Endodermal cell (in vitro differentiated cells): ENCODE measurements around the gene EPHB1. TPM values are rescaled to one million over a fixed set of nuclear protein-coding genes. Genes with fewer than 3 reads are reported as not detected.

Experiments used
- DNase-seq: peaks from one replicate; pipeline ENCODE4 v3.0.0-alpha.2; 2017
- H3K27ac ChIP-seq: 2 replicates; pipeline ENCODE4 v1.5.1; 2013; ENCODE audit warnings: mild to moderate bottlenecking, low read depth, low read length, moderate library complexity
- H3K27me3 ChIP-seq: 2 replicates; pipeline ENCODE4 v1.6.1; 2013; ENCODE audit warnings: mild to moderate bottlenecking, low read length, moderate library complexity; ENCODE audit not compliant: insufficient read depth, control insufficient read depth, poor library complexity, severe bottlenecking
- H3K36me3 ChIP-seq: 2 replicates; pipeline ENCODE4 v1.7.0; 2013; ENCODE audit warnings: mild to moderate bottlenecking, low read length, moderate library complexity; ENCODE audit not compliant: control insufficient read depth, insufficient read depth
- H3K4me1 ChIP-seq: one replicate; pipeline ENCODE4 v1.7.0; 2013; ENCODE audit warnings: low read length; ENCODE audit not compliant: control insufficient read depth, insufficient read depth
- H3K4me3 ChIP-seq: 2 replicates; pipeline ENCODE4 v1.5.1; 2013; ENCODE audit warnings: mild to moderate bottlenecking, low read length, moderate library complexity
- H3K9ac ChIP-seq: 2 replicates; pipeline ENCODE4 v1.6.1; 2013; ENCODE audit warnings: mild to moderate bottlenecking, low read length, moderate library complexity; ENCODE audit not compliant: poor library complexity, severe bottlenecking; ENCODE audit errors: extremely low read depth
- H3K9me3 ChIP-seq: 2 replicates; pipeline ENCODE4 v1.6.1; 2013; ENCODE audit warnings: mild to moderate bottlenecking, low read length, moderate library complexity; ENCODE audit not compliant: control insufficient read depth
- H3K27ac Mint-ChIP-seq: 2 replicates; pipeline ENCODE4 v1.8.0; 2020; ENCODE audit warnings: mixed read lengths
- H3K27me3 Mint-ChIP-seq: 2 replicates; pipeline ENCODE4 v1.8.0; 2021; ENCODE audit warnings: mild to moderate bottlenecking, mixed read lengths; ENCODE audit not compliant: insufficient read depth
- H3K36me3 Mint-ChIP-seq: 2 replicates; pipeline ENCODE4 v1.8.0; 2020; ENCODE audit warnings: low read depth, mixed read lengths
- H3K4me1 Mint-ChIP-seq: 2 replicates; pipeline ENCODE4 v1.8.0; 2020; ENCODE audit warnings: mixed read lengths
- H3K4me3 Mint-ChIP-seq: 2 replicates; pipeline ENCODE4 v1.8.0; 2020; ENCODE audit warnings: mild to moderate bottlenecking, moderate library complexity, mixed read lengths
- H3K9me3 Mint-ChIP-seq: 2 replicates; pipeline ENCODE4 v1.8.0; 2020; ENCODE audit warnings: mild to moderate bottlenecking, mixed read lengths
- CTCF ChIP-seq: fragments of 200-600 bp; sonication (generic); conservative IDR thresholded peaks from 2 replicates; pipeline ENCODE4 v1.5.0; 2021; ENCODE audit warnings: antibody characterized with exemption, mild to moderate bottlenecking
- WGBS, 2 experiments: methylation state at CpG; one replicate each; pipeline versions ENCODE4 v1.1.5 to v1.1.7; 2013; ENCODE audit warnings: missing lambda C conversion rate in 2 of 2, mixed read lengths in 1 of 2; ENCODE audit not compliant: insufficient coverage in 1 of 2, insufficient read length in 1 of 2; 5-methylcytosine and 5-hydroxymethylcytosine counted together
- total RNA-seq, 2 donors: library from RNA; stranded (reverse); fragmentation: NEBNext Ultra II Directional in 1 of 2; extraction: Animal tissue kit (Norgen Biotek cat#: 25700) in 1 of 2; gene quantifications; 2 replicates in 1 of 2; 3 replicates in 1 of 2; pipeline ENCODE4 v1.2.1, GENCODE V29; 2021

EPHB1 gene
- total RNA-seq, 2 donors from 2014 or later: 2.9 to 3.6 TPM

DNA sequence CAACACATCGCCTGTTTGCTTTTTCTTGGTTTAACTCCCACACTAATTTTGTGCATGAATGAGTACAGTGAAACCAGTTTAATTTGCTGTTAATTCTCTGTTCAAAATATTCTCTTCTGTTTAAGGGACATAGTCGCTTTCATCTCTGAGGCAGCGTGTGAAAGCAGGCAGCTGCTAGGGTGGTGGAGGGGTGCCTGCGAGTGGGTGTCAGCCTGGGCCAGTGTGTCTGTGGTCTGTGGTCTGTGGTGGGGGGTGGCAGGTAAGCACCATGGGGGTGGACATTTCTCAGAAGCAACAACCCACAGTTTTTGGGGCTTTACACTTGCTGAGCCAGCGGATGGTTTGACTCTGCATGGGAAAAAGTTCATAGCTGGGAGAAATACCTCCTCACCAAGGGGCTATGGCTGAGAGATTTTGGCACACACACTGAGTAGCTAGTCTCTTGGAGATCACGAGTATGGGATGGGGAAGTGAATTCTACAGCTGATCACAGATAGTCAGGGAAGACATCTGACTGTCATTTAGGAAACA is 109.2 kb downstream of the EPHB1 start:
- Histone ChIP-seq H3K4me1 (no peaks in the 10 kb centered on the region), H3K36me3 (no peaks in the 10 kb centered on the region), H3K9ac (no peak overlapping the region), H3K27me3 (no peaks in the 10 kb centered on the region), H3K4me3 (no peak overlapping the region), H3K9me3 (no peaks in the 10 kb centered on the region), H3K27ac (no peak overlapping the region)
- TF ChIP-seq CTCF: no peak
- Mint-ChIP-seq H3K36me3 (no peaks in the 10 kb centered on the region), H3K27ac (no peak overlapping the region), H3K9me3 (no peaks in the 10 kb centered on the region), H3K27me3 (peaks cover 15% of the 10 kb centered on the region), H3K4me1 (no peaks in the 10 kb centered on the region), H3K4me3 (no peak overlapping the region)
- DNase-seq: no peak
- WGBS, 2 experiments: 89 to 90% methylated on average over 3 to 6 of the region's 6 CpGs

DNA sequence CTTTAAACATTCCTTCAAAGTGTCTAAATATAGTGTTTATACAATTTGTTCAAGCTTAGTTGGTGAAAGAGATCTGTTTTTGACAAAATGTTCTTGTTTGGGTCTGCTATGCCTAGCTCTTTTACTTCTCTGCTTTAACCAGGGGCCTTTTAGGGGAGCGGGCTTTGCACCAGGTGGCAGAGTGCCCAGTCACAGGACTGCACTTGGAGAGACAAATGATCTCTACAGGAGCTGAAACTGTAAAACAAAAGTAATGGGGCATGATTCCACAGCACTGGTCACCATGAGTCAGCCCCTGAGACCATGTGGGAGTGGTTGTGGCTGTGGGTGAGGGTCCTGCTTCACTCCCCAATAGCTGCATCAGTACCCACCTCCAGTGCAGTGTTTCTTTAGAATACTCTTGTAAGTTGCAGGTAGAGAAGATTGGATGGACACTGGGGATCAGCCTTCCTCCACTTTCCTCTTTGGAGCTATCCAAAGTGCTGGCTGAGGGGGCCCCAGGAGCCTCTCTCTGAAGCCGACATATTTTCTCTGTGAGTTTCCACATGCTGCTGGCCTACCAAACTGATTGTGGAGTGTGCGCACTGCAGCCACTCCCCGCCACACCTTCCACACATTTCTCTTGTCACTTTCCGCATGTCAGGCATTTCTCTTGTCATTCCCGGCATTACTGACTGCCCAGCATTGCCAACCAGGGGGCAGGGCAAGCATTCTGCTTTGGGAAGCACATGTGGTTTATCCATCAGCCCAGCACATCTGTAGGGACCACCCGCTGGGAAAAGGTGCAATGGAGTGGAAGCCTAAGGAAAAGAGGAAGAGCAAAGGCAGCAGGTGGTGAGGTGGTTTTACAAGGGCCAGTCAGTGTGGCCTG is 110.0 kb downstream of the EPHB1 start:
- no peak overlapping the region for H3K9ac ChIP-seq

DNA sequence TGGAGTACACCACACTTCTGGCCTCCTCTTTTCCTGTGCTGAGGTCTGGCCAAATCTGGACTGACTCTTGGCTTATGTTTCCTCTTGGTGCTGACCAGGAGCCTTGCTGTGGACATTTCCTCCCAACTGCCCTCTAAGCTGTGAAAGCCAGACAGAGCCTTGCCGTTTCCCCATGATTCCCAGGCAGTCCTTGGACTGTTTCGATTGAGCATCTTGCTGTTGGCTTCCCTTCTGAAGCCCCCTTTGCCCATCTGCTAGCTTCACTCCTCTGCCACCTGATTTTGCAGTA is 110.5 kb downstream of the EPHB1 start:
- Histone ChIP-seq H3K9ac (no peak overlapping the region), H3K4me1 (no peaks in the 10 kb centered on the region), H3K4me3 (no peak overlapping the region), H3K9me3 (no peaks in the 10 kb centered on the region), H3K27me3 (no peaks in the 10 kb centered on the region), H3K27ac (no peak overlapping the region), H3K36me3 (no peaks in the 10 kb centered on the region)
- WGBS, 2 experiments: 91 to 95% methylated on average over 2 of the region's 2 CpGs
- Mint-ChIP-seq H3K27ac (no peak overlapping the region), H3K9me3 (no peaks in the 10 kb centered on the region), H3K4me1 (no peaks in the 10 kb centered on the region), H3K4me3 (no peak overlapping the region), H3K27me3 (peaks cover 12% of the 10 kb centered on the region), H3K36me3 (no peaks in the 10 kb centered on the region)
- no peak for DNase-seq
- TF ChIP-seq CTCF: no peak

More for the DNA sequence above, 110.0 kb downstream of the EPHB1 start:
- 76 to 90% methylated on average over 4 to 7 of the region's 7 CpGs for WGBS, 2 experiments
- peaks cover 12% of the 10 kb centered on the region for H3K27me3 Mint-ChIP-seq
- no peaks in the 10 kb centered on the region for H3K36me3 Mint-ChIP-seq
- no peaks in the 10 kb centered on the region for H3K4me1 Mint-ChIP-seq
- no peak for TF ChIP-seq CTCF
- no peak overlapping the region for H3K27ac Mint-ChIP-seq
- Histone ChIP-seq H3K36me3 (no peaks in the 10 kb centered on the region), H3K4me1 (no peaks in the 10 kb centered on the region), H3K27me3 (no peaks in the 10 kb centered on the region), H3K9me3 (no peaks in the 10 kb centered on the region), H3K27ac (no peak overlapping the region), H3K4me3 (no peak overlapping the region)
- DNase-seq: peak; percentile 52
- no peak overlapping the region for H3K4me3 Mint-ChIP-seq
- H3K9me3 Mint-ChIP-seq: no peaks in the 10 kb centered on the region
